ENCODE results near the gene TTN.

DNA sequence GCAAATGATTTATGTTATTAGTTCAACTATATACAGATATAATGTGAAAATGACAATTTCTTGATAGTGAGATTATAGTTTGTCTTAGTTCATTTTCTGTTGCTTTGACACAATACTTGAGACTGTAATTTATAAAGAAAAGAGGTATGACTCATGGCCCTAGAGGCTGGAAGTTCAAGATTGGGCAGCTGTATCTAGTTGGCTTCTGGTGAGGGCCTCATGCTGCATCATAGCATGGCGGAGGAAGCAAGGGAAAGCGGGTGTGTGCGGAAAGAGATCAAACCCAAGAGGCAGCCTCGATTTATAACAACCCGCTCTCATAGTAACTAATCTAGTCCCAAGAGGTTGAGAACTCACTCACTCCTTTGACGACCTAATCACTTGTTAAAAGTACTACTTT is 315.6 kb downstream of the TTN start:
- TF ChIP-seq CTCF (IDR thresholded peaks at IDR 0.05) (no peak), POLR2A (IDR thresholded peaks at IDR 0.05) (no peak)
